ENCODE data around the gene CYCS. TPM values are rescaled to one million over a fixed set of nuclear protein-coding genes. Genes with fewer than 3 reads are reported as not detected.

CYCS gene
- 46.8 to 51.6 TPM (median 48.2 TPM) in 3 replicates for total RNA-seq

- Mint-ChIP-seq H3K27me3 (ENCODE audit: low read depth) (no peaks in the 10 kb centered on the region), H3K4me3 (peak within 1 kb of the TSS; percentile 97), H3K27ac (peak within 1 kb of the TSS; percentile 100), H3K9me3 (no peaks in the 10 kb centered on the region), H3K36me3 (peaks cover 16% of the 10 kb centered on the region), H3K4me1 (peaks cover 20% of the 10 kb centered on the region)
- TF ChIP-seq, protein P1, sequence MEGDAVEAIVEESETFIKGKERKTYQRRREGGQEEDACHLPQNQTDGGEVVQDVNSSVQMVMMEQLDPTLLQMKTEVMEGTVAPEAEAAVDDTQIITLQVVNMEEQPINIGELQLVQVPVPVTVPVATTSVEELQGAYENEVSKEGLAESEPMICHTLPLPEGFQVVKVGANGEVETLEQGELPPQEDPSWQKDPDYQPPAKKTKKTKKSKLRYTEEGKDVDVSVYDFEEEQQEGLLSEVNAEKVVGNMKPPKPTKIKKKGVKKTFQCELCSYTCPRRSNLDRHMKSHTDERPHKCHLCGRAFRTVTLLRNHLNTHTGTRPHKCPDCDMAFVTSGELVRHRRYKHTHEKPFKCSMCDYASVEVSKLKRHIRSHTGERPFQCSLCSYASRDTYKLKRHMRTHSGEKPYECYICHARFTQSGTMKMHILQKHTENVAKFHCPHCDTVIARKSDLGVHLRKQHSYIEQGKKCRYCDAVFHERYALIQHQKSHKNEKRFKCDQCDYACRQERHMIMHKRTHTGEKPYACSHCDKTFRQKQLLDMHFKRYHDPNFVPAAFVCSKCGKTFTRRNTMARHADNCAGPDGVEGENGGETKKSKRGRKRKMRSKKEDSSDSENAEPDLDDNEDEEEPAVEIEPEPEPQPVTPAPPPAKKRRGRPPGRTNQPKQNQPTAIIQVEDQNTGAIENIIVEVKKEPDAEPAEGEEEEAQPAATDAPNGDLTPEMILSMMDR (IDR thresholded peaks at IDR 0.05; ENCODE audit: unreplicated experiment) = no peak
- DNase-seq (ENCODE audit: low spot score in 2 of 2, unreplicated experiment in 2 of 2) = peak; percentile 98 to 99
Measured at GRCh38 chr7:25125137-25125946, at the start of gene CYCS. Gene CYCS (minus strand): TSS chr7:25125260. CDS start chr7:25124119, 1,141 bp downstream.

- no peak for DNase-seq (ENCODE audit: low spot score in 2 of 2, unreplicated experiment in 2 of 2)
- Mint-ChIP-seq H3K9me3 (peaks cover 7% of the 10 kb centered on the region), H3K36me3 (peaks cover 7% of the 10 kb centered on the region), H3K4me3 (no peak overlapping the region), H3K27ac (no peak overlapping the region), H3K27me3 (ENCODE audit: low read depth) (peaks cover 9% of the 10 kb centered on the region), H3K4me1 (peaks cover 4% of the 10 kb centered on the region)
- TF ChIP-seq, protein P1 (IDR thresholded peaks at IDR 0.05; ENCODE audit: unreplicated experiment) = no peak
Measured at GRCh38 chr7:25173184-25173583, 48.1 kb upstream of the CYCS start.

DNA sequence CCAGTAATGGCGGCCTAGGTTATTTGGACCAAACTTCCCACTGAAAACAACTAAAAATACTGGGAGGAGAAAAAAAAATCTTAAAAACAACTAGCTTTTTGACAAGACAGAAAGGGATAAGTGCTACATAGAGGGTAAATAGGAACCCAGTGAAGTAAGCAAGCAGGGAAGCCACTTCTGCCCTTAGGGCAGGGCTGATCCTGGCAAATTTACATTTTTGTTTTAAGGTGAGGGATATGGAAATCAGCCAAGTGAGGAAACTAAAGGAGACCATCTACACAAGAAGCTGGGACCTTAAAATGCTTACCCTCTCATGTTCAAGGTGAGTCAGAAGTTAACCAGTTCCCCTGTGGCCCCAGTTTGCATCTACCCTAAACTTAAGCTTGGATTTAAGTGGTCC, 46.5 kb upstream of the CYCS start:
- H3K4me3 Mint-ChIP-seq = no peak overlapping the region
- peaks cover 9% of the 10 kb centered on the region for H3K27me3 Mint-ChIP-seq (ENCODE audit: low read depth)
- H3K27ac Mint-ChIP-seq = no peak overlapping the region
- peaks cover 7% of the 10 kb centered on the region for H3K36me3 Mint-ChIP-seq
- H3K4me1 Mint-ChIP-seq = peaks cover 12% of the 10 kb centered on the region
- DNase-seq (ENCODE audit: low spot score in 2 of 2, unreplicated experiment in 2 of 2) = no peak
- TF ChIP-seq, protein P1 (IDR thresholded peaks at IDR 0.05; ENCODE audit: unreplicated experiment) = no peak
- peaks cover 7% of the 10 kb centered on the region for H3K9me3 Mint-ChIP-seq

GRCh38 chr7:25171071-25171470, 46.0 kb upstream of the CYCS start:
- peaks cover 12% of the 10 kb centered on the region for H3K4me1 Mint-ChIP-seq
- H3K36me3 Mint-ChIP-seq = peaks cover 7% of the 10 kb centered on the region
- TF ChIP-seq, protein P1 (IDR thresholded peaks at IDR 0.05; ENCODE audit: unreplicated experiment) = no peak
- H3K9me3 Mint-ChIP-seq = peaks cover 7% of the 10 kb centered on the region
- H3K4me3 Mint-ChIP-seq = no peak overlapping the region
- no peak overlapping the region for H3K27ac Mint-ChIP-seq
- DNase-seq (ENCODE audit: low spot score in 2 of 2, unreplicated experiment in 2 of 2) = no peak
- peaks cover 9% of the 10 kb centered on the region for H3K27me3 Mint-ChIP-seq (ENCODE audit: low read depth)

DNA sequence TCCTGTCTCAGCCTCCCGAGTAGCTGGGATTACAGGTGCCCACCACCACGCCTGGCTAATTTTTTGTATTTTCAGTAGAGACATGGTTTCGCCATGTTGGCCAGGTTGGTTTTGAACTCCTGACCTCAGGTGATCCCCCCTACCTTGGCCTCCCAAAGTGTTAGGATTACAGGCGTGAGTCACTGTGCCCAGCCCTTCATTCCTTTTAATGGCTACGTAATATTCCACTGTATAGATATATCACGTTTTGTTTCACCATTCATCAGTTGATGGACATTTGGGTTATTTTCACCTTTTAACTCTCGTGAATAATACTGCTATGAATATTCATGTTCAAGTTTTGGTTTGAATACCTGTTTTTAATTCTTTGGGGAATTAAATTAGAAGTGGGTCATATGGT, 44.6 kb upstream of the CYCS start:
- peaks cover 12% of the 10 kb centered on the region for H3K4me1 Mint-ChIP-seq
- peaks cover 7% of the 10 kb centered on the region for H3K36me3 Mint-ChIP-seq
- DNase-seq (ENCODE audit: low spot score in 2 of 2, unreplicated experiment in 2 of 2) = no peak
- TF ChIP-seq, protein P1 (IDR thresholded peaks at IDR 0.05; ENCODE audit: unreplicated experiment) = no peak
- peaks cover 7% of the 10 kb centered on the region for H3K9me3 Mint-ChIP-seq
- H3K27me3 Mint-ChIP-seq (ENCODE audit: low read depth) = peaks cover 14% of the 10 kb centered on the region
- no peak overlapping the region for H3K4me3 Mint-ChIP-seq
- no peak overlapping the region for H3K27ac Mint-ChIP-seq
